SK-N-SH (cell line): ENCODE results near the gene ABHD12. TPM values are rescaled to one million over a fixed set of nuclear protein-coding genes. Genes with fewer than 3 reads are reported as not detected.
"Not testable (repeated sequence)": the region's sequence is repeated elsewhere in the genome, so short reads cannot be mapped to it uniquely, and the experiment has no call there.

Experiments
- CTCF ChIA-PET: fragments of 300-600, 350-600 bp; formaldehyde crosslinking; extraction: SDS; loops from one replicate; lab custom pipeline; 2021; lab: Yijun Ruan, JAX
- POLR2A ChIA-PET: fragments of 350-600 bp; sonication (Branson Sonifier 250); formaldehyde crosslinking; extraction: SDS; loops from one replicate; lab custom pipeline; 2020; ENCODE audit warnings: antibody characterized with exemption, inconsistent platforms; lab: Yijun Ruan, JAX
- DNase-seq: peaks from one replicate; pipeline ENCODE4 v3.0.0; 2012
- H2AFZ ChIP-seq: fragments of 200-600 bp; sonication (generic); 2 replicates; pipeline ENCODE4 v1.8.1; 2016; ENCODE audit warnings: antibody characterized with exemption, mild to moderate bottlenecking, low read depth
- H3F3A ChIP-seq: fragments of 200-600 bp; sonication (generic); replicated peaks from 2 replicates; pipeline ENCODE3; 2016; ENCODE audit warnings: antibody characterized with exemption, mild to moderate bottlenecking; ENCODE audit not compliant: insufficient read depth
- H3K27ac ChIP-seq, 2 experiments: fragments of 200-500 bp in 1 of 2; fragments of 200-600 bp in 1 of 2; sonication (Bioruptor generic) in 1 of 2; sonication (generic), shearing (Covaris generic) in 1 of 2; 2 replicates each; pipeline versions ENCODE4 v1.5.1 to v1.6.1; 2014 to 2016; ENCODE audit warnings: low read depth in 2 of 2, inconsistent platforms in 1 of 2, low read length in 1 of 2, mild to moderate bottlenecking in 1 of 2, mixed read lengths in 1 of 2
- H3K27me3 ChIP-seq: fragments of 200-600 bp; sonication (generic), shearing (Covaris generic); 2 replicates; pipeline ENCODE4 v1.6.1; 2016; ENCODE audit warnings: mixed run types; ENCODE audit not compliant: insufficient read depth
- H3K36me3 ChIP-seq, 2 experiments: fragments of 200-500 bp in 1 of 2; fragments of 200-600 bp in 1 of 2; sonication (Bioruptor generic) in 1 of 2; sonication (generic) in 1 of 2; replicated peaks in 1 of 2; 2 replicates each; pipeline versions ENCODE3 to v1.5.1; 2014 to 2016; ENCODE audit warnings: low read length in 1 of 2, mild to moderate bottlenecking in 1 of 2; ENCODE audit not compliant: insufficient read depth in 2 of 2, control insufficient read depth in 1 of 2
- H3K4me1 ChIP-seq, 2 experiments: fragments of 200-500 bp in 1 of 2; fragments of 200-600 bp in 1 of 2; sonication (Bioruptor generic) in 1 of 2; sonication (generic), shearing (Covaris generic) in 1 of 2; 2 replicates each; pipeline versions ENCODE4 v1.5.1 to v1.6.1; 2014 to 2016; ENCODE audit warnings: low read depth in 1 of 2, low read length in 1 of 2, mixed run types in 1 of 2; ENCODE audit not compliant: insufficient read depth in 2 of 2, control insufficient read depth in 1 of 2
- H3K4me2 ChIP-seq: fragments of 200-600 bp; sonication (generic), shearing (Covaris generic); 2 replicates; pipeline ENCODE4 v1.6.1; 2017; ENCODE audit warnings: mixed run types
- H3K4me3 ChIP-seq, 2 experiments: fragments of 200-500 bp in 1 of 2; fragments of 200-600 bp in 1 of 2; sonication (Bioruptor generic) in 1 of 2; sonication (generic), shearing (Covaris generic) in 1 of 2; 2 replicates each; pipeline versions ENCODE4 v1.5.1 to v1.8.1; 2014 to 2016; ENCODE audit warnings: low read depth in 2 of 2, inconsistent platforms in 1 of 2, low read length in 1 of 2, mild to moderate bottlenecking in 1 of 2, mixed read lengths in 1 of 2, moderate library complexity in 1 of 2
- H3K79me2 ChIP-seq: fragments of 200-600 bp; sonication (generic); 2 replicates; pipeline ENCODE4 v1.8.1; 2017; ENCODE audit warnings: mild to moderate bottlenecking; ENCODE audit not compliant: insufficient read depth
- H3K9ac ChIP-seq: fragments of 200-600 bp; sonication (generic); 2 replicates; pipeline ENCODE4 v1.6.1; 2017; ENCODE audit warnings: mixed run types
- H3K9me2 ChIP-seq: fragments of 200-600 bp; sonication (generic); 2 replicates; pipeline ENCODE4 v1.6.1; 2017; ENCODE audit warnings: mixed run types
- H3K9me3 ChIP-seq: fragments of 200-600 bp; sonication (generic); 2 replicates; pipeline ENCODE4 v1.6.1; 2017; ENCODE audit warnings: mixed run types, mild to moderate bottlenecking, moderate library complexity
- H4K20me1 ChIP-seq: fragments of 200-600 bp; sonication (generic); 2 replicates; pipeline ENCODE4 v1.6.1; 2017; ENCODE audit warnings: mild to moderate bottlenecking, mixed run types; ENCODE audit not compliant: insufficient read depth
- CHD2 ChIP-seq: fragments of 150-350 bp; IDR thresholded peaks from 2 replicates; pipeline ENCODE4 v1.6.1; 2018; ENCODE audit warnings: low read length; ENCODE audit not compliant: partially characterized antibody
- ELF1 ChIP-seq: IDR thresholded peaks from 2 replicates; pipeline ENCODE4 v1.4.0; 2012
- EZH2phosphoT487 ChIP-seq: fragments of 200-600 bp; sonication (generic); IDR thresholded peaks from 2 replicates; pipeline ENCODE4 v1.6.1; 2017; ENCODE audit warnings: low read depth, mixed run types, mild to moderate bottlenecking, antibody characterized with exemption, moderate library complexity, borderline replicate concordance
- FOXM1 ChIP-seq: IDR thresholded peaks from 2 replicates; pipeline ENCODE4 v1.4.0; 2012; ENCODE audit warnings: low read depth, mild to moderate bottlenecking
- GATA2 ChIP-seq: sonication (generic); formaldehyde crosslinking; IDR thresholded peaks from 2 replicates; pipeline ENCODE4 v1.5.0; 2020; ENCODE audit warnings: mild to moderate bottlenecking, missing genetic modification reagents
- MAX ChIP-seq: IDR thresholded peaks from 2 replicates; pipeline ENCODE4 v1.4.0; 2012; ENCODE audit warnings: low read depth
- REST ChIP-seq: IDR thresholded peaks from 2 replicates; pipeline ENCODE4 v1.6.1; 2012; ENCODE audit warnings: mild to moderate bottlenecking, low read depth, low read length, moderate library complexity
- TCF12 ChIP-seq: IDR thresholded peaks from 2 replicates; pipeline ENCODE4 v1.4.0; 2012
- ZBTB33 ChIP-seq: IDR thresholded peaks from 2 replicates; pipeline ENCODE4 v1.4.0; 2012; ENCODE audit warnings: low read depth, borderline replicate concordance
- WGBS: methylation state at CpG from one replicate; pipeline ENCODE4 v1.1.6; 2017; ENCODE audit warnings: low lambda C conversion rate; 5-methylcytosine and 5-hydroxymethylcytosine counted together
- polyA plus RNA-seq, 3 experiments: library from polyadenylated mRNA; depleted of rRNA; stranded (reverse); fragments of >200 nt; gene quantifications; 2 replicates each; pipeline ENCODE4 v1.2.3, GENCODE V29; 2012

Gene ABHD12
- polyA plus RNA-seq, 1 of the 3 experiments (the other 2 are of a cell fraction): 33.5 TPM

GRCh38 chr20:25269833-25270170 is 120.8 kb downstream of the ABHD12 start (continued):
- TF ChIP-seq REST (no peak), TCF12 (no peak), FOXM1 (no peak), ZBTB33 (no peak), MAX (no peak), CHD2 (no peak), EZH2phosphoT487 (no peak)

- CTCF ChIA-PET: interaction anchor here (0.8 to 1.6 kb wide), 2 partner anchors 23 to 24 kb away, joined by 3 to 6 read pairs; no protein-coding TSS in a partner anchor
These were observed 121.4 kb downstream of the ABHD12 start for GRCh38 chr20:25269057-25269832.

GRCh38 chr20:25260770-25261437 is 129.7 kb downstream of the ABHD12 start:
- H3K27me3 ChIP-seq, H3K4me2 ChIP-seq, H3K9ac ChIP-seq, H2AFZ ChIP-seq, DNase-seq, H3F3A ChIP-seq, H3K9me3 ChIP-seq, H3K4me3 ChIP-seq, POLR2A ChIA-PET, H3K27ac ChIP-seq, H3K9me2 ChIP-seq: not testable (repeated sequence)
- 95% methylated on average over 14 of the region's 16 CpGs for whole genome bisulfite sequencing
- CTCF ChIA-PET: interaction anchor here (1.0 kb wide), 1 partner anchor 12 kb away, joined by 4 read pairs; no protein-coding TSS in a partner anchor
- H3K36me3 ChIP-seq: peaks cover 15 to 40% of the 10 kb centered on the region in 2 experiments
- peaks cover 0 to 14% of the 10 kb centered on the region in 2 experiments; a peak in 1 of 4 replicates for H3K4me1 ChIP-seq
- peaks cover 35% of the 10 kb centered on the region for H4K20me1 ChIP-seq
- peaks cover 67% of the 10 kb centered on the region for H3K79me2 ChIP-seq

More at GRCh38 chr20:25269057-25269832, 121.4 kb downstream of the ABHD12 start:
- no peak overlapping the region for H3K9ac ChIP-seq
- no peak overlapping the region for H3K4me2 ChIP-seq
- H3K36me3 ChIP-seq: peaks cover 37 to 45% of the 10 kb centered on the region in 2 experiments
- H4K20me1 ChIP-seq: peaks cover 15% of the 10 kb centered on the region; the same call in 1 of the 2 replicates
- no peaks in the 10 kb centered on the region for H3K9me3 ChIP-seq
- DNase-seq: peak; percentile 2
- TF ChIP-seq GATA2 (CRISPR knock-in tag) (peak; percentile 71), ELF1 (no peak)
- no peak overlapping the region for H3K4me3 ChIP-seq
- H3K4me1 ChIP-seq: peaks cover 0 to 10% of the 10 kb centered on the region in 2 experiments; a peak in 1 of 4 replicates
- peaks cover 3% of the 10 kb centered on the region for H3F3A ChIP-seq
- POLR2A ChIA-PET: no interaction called here
- no peaks in the 10 kb centered on the region for H3K9me2 ChIP-seq
- peaks cover 56% of the 10 kb centered on the region; the same call in 1 of the 2 replicates for H3K79me2 ChIP-seq
- H3K27me3 ChIP-seq: no peaks in the 10 kb centered on the region
- no peak overlapping the region; a peak in 1 of 4 replicates for H3K27ac ChIP-seq
- H2AFZ ChIP-seq: no peak overlapping the region
- WGBS: 75% methylated on average over 11 of the region's 11 CpGs
